ENCODE measurements around the gene ASCC1. TPM values are rescaled to one million over a fixed set of nuclear protein-coding genes. Genes with fewer than 3 reads are reported as not detected.

Gene ASCC1
- total RNA-seq, 4 donors from 2014 or later = 26.8 to 37.7 (median 34.9) TPM

GRCh38 chr10:72204296-72204695 is 11.8 kb downstream of the ASCC1 start:
- TF ChIP-seq, protein P1, sequence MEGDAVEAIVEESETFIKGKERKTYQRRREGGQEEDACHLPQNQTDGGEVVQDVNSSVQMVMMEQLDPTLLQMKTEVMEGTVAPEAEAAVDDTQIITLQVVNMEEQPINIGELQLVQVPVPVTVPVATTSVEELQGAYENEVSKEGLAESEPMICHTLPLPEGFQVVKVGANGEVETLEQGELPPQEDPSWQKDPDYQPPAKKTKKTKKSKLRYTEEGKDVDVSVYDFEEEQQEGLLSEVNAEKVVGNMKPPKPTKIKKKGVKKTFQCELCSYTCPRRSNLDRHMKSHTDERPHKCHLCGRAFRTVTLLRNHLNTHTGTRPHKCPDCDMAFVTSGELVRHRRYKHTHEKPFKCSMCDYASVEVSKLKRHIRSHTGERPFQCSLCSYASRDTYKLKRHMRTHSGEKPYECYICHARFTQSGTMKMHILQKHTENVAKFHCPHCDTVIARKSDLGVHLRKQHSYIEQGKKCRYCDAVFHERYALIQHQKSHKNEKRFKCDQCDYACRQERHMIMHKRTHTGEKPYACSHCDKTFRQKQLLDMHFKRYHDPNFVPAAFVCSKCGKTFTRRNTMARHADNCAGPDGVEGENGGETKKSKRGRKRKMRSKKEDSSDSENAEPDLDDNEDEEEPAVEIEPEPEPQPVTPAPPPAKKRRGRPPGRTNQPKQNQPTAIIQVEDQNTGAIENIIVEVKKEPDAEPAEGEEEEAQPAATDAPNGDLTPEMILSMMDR (IDR thresholded peaks at IDR 0.05; ENCODE audit: low read depth) = no peak

- TF ChIP-seq, protein P1 (IDR thresholded peaks at IDR 0.05; ENCODE audit: low read depth) = no peak
These were observed 14.8 kb downstream of the ASCC1 start for GRCh38 chr10:72201293-72201692.

DNA sequence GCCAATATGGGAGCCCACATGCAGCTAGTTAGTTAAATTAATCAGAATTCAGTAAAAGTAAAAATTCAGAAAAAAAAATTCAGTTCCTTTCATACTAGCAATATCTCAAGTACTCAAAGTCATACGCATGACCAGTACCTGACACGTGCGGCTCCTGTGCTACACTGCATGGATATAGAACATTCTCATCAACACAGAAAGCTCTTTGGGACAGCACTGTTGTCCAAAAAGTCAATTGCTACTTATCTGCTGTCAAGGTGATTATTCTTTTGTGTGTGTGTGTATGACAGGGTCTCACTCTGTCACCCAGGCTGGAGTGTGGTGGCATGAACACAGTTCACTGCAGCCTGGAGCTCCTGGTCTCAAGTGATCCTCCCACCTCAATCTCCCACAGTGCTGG is 15.2 kb downstream of the ASCC1 start:
- TF ChIP-seq, protein P1 (IDR thresholded peaks at IDR 0.05; ENCODE audit: low read depth) = no peak

DNA sequence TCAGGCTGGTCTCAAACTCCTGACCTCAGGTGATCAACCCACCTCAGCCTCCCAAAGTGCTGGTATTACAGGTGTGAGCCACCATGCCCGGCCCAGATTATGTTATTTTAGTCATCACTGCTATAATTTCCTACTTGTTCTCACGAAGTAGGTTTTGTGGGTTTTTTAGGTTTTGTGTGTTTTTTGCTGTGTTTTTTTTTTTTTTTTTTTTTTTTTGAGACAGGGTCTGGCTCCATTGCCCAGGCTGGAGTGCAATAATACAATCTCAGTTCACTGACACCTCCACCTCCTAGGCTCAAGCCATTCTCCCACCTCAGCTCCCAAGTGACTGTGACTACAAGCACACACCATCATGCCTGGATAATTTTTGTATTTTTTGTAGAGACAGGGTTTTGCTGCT is 21.1 kb downstream of the ASCC1 start:
- TF ChIP-seq, protein P1 (IDR thresholded peaks at IDR 0.05; ENCODE audit: low read depth) = no peak

DNA sequence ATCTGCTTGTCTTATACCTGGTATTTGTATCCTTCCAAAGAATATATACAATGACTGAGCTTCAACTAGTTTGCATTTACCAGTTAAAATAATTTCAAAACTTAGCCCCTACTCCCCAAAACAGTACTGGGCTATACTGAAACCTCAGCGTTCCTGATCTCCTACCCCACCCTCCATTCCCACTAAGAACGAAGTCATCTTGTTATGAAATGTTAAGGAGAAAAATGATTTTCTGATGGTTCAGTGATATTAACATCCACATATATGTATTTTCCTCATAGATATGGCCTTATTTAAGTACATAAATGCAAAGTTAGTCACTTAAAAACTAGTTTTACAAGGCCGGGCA is 29.1 kb downstream of the ASCC1 start:
- TF ChIP-seq, protein P1 (IDR thresholded peaks at IDR 0.05; ENCODE audit: low read depth) = no peak

DNA sequence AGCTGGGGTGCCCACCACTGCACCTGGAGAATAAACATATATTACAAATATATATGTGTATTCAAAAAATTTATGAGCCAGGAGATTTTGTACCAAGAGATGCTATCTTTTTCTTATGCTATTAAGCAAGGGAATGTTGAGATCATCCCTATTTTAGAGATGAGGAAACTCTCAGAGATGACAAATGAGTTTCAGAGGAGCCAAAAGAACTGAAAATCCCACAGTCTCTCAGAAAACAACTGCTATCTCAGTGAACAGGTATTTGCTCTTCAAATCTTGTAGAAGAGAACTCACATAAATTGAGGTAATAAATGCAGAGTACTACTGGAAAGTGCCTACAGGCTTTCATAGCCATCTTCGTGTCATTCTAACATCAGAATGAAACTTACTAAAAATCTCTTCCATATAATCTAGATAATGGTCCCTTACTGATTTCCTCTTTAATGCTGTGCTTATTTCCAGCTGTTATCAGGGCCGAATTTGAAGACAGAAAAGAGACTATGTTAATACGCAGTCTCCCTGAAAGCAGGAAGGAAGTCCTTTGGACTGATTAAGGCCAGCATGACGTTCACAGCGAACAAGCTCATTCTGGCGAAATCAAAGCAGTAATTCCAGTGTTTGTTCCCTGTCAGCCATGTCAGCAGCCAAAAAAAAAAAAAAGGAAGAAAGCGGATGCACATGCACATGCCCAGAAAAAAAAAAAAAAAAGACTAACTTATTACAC is 29.7 kb downstream of the ASCC1 start:
- TF ChIP-seq, protein P1 (IDR thresholded peaks at IDR 0.05; ENCODE audit: low read depth) = no peak

GRCh38 chr10:72184156-72184555 is 31.9 kb downstream of the ASCC1 start:
- TF ChIP-seq, protein P1 (IDR thresholded peaks at IDR 0.05; ENCODE audit: low read depth) = no peak

Measured in subcutaneous adipose tissue (tissue), 4 donors.